GM21423 (cell line): ENCODE data around the gene NCOA5.
"Not testable (repeated sequence)": the region's sequence is repeated elsewhere in the genome, so short reads cannot be mapped to it uniquely, and the experiment has no call there.

Source experiments
- ATAC-seq: cut with Tn5 transposase; IDR thresholded peaks from one replicate; pipeline ENCODE4 v1.9.1; 2021; ENCODE audit warnings: mild to moderate bottlenecking, moderate library complexity; ENCODE audit not compliant: unreplicated experiment

Gene NCOA5

DNA sequence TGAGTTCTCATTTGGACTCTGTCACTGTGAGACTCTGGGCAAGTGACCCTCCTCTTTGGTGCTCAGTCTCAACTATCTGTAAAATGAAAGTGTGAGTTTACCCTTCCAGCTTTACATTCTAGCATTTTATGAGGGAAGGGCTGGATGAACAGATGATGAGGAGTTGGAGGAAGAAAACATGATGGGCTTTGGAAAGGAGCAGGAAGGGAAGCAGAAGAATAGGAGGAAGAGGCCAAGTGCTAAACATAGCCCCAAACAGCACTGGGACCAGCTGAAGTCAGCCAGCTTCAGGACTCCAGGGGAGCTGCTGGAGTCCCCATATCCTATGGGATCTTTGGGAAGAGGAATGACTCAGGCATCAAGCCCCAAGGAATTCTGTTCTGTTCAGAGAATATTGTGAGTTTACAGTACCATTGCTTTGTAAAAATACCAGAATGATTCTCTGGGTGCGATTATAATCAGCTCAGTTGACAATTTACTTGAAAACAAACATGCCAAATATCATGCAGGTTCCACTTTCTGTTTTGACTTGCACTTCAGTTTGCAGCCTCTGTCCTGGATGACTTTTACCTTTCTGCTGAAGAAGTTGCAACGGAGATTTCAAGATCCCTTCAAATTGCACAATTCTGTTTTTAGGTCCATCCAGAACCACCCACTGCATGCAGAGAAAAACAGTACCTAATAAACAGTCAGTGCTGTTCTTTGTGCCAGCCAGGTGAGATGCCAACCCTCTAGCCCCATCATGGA, 31.6 kb upstream of the NCOA5 start:
- ATAC-seq, result no peak

DNA sequence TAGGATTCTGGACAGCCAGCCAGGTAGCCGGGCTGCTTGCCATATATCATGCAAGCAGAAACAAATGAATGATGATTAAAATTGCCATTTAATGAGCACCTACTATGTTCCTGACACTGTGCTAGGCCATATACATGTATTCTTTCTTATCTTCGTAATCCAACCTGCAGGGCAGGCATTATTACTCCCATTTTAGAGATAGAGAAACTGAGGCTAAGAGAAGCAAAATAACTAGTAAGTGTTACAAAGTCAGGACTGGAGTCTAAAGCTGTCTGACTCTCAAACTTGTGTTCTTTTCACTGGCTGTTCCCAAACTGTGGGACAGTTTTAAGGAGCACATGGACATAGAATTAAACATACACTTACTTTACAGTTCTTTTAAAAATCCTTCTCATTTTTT, 30.4 kb upstream of the NCOA5 start:
- ATAC-seq, result no peak

DNA sequence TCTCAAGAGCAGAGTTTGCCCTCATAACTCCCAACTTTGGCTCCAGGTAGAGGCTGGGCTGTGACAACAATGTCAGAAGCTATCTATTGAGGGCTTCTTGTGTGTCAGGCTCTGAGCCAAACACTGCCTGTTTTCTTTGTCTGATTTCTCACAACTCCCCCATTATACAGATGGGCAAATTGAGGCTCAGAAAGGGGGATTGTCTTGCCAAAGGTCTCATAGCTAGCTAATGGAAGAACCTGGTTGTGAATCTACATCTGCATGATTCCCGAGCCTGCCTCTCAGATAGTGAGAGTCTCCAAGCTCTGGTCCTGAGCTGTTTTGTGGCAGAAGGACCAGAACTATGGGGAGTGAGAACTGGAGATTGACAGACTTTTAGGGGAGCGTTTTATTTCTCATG, 29.8 kb upstream of the NCOA5 start:
- no peak for ATAC-seq

DNA sequence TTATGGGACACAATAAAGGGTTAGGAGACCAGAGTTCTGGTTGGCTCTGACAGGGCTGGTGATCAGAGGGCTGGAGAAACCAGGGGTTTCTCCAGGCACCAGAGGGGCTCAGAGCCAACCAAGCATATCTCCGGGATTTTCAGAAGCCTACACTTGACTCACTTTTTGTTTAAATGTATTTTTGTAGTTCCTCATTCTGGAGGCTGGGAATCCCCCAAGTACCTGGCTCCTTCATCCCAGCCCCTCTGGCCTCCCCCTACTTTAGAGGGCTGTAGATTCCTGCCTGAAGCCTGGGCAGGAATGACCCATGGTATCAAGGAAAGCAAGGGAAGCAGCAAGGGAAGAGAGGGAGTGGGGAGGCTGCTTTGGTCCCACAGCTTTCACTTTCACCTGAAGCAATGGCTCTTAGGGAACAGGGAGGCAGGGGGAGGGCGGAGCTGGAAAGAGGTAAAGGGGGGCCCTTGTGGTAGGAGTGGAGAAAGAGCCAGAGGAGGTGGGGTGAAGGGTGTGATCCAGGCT, 29.3 kb upstream of the NCOA5 start:
- ATAC-seq, result peak; percentile 50

DNA sequence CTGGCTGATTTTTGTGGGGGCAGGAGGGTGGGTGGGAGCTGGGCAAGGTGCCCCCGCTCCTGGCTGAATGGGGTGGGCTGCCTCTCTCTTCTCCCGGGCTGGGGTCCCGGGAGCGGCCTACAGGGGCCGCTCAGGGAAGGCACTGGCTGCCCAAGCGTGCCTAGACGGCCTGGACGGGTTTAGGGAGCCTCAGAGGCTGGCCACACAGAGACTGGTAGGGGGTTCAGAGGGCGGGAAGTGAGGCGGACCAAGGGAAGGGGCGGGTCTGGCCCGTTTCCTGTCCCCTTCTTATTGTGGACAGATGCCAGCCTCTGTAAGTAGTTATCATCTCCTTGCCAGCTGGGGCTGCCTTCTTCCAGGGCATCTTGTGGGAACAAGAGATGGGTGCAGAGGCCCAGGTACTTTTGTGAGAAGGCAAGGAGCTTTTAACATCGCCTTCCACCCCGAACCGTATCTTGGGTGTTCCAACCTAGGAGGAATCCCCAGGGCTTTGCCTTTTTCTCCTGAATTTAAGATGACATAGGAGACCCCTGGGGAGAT, 28.8 kb upstream of the NCOA5 start:
- peak; percentile 49 for ATAC-seq

DNA sequence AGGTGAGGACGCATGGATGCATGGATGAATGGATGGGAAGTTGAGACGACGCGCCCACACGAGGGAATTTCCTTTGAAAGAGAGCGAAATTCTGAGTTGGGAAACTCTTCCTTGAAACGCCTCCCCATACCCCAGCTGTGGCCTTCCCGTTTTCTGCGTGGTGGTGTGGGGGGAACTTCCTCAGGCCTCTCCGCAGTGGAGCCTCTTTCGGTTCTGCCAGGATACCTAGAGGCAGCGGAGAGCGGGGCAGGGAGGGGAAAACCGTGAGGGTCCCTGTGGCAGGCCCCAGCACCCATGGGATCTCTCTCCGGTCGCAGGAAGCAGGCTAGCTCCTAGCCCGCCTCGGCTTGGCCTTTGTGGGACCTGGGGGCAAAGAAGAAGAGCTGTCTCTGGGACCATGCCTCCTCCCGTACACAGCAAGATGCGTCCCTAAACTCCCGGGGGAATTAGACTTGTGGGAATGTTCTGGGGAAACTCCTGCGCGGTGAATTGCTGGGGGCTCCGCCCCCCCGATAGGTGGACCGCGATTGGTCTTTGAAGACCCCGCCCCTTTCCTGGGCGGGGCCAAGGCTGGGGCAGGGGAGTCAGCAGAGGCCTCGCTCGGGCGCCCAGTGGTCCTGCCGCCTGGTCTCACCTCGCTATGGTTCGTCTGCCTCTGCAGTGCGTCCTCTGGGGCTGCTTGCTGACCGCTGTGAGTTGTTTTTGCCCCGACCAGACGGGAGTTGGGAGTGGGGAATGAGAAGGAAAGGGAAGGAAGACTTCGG, 28.1 kb upstream of the NCOA5 start, which contains the start of gene CD40:
Gene CD40 (plus strand): TSS at position 611 of the 764 bp plus-strand sequence. CDS start 30 bp downstream, at position 641.
- peak; percentile 64 for ATAC-seq

DNA sequence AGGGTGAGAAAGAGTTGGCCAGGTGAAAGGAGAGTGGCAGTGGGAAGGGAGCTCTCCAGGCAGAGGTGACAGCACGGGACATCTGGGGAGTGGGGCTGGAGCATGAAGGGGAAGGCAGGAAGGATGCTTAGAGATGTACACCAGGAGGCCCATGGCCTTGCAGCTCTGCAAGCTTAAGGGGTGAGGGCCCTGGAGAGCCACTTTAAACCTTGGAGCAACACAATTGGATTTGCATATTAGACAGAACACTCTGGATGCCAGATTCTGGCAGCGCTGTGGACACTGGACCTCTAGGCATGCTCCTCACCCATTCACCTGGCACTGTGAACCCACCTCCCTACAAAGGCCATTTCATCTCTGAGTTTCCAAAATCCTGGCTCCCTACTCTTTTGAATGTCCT, 24.7 kb upstream of the NCOA5 start:
- no peak for ATAC-seq

DNA sequence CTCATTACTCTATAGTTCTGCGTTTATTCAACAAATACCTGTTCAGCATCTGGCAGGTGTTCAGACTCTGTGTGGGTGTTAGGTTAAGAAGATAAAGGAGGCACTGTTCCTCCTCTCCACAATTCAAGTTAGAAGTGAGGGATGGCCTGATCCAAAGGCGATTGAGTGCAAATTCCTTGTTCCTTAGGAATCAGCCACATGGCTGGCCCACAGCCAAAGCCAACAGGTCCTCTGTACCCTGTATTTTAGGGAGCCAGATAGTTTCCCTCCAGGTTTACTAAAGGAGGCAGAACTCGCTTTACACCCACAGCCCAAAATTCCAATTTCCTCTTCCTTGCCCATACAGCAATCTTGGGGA, 23.3 kb upstream of the NCOA5 start:
- no peak for ATAC-seq

DNA sequence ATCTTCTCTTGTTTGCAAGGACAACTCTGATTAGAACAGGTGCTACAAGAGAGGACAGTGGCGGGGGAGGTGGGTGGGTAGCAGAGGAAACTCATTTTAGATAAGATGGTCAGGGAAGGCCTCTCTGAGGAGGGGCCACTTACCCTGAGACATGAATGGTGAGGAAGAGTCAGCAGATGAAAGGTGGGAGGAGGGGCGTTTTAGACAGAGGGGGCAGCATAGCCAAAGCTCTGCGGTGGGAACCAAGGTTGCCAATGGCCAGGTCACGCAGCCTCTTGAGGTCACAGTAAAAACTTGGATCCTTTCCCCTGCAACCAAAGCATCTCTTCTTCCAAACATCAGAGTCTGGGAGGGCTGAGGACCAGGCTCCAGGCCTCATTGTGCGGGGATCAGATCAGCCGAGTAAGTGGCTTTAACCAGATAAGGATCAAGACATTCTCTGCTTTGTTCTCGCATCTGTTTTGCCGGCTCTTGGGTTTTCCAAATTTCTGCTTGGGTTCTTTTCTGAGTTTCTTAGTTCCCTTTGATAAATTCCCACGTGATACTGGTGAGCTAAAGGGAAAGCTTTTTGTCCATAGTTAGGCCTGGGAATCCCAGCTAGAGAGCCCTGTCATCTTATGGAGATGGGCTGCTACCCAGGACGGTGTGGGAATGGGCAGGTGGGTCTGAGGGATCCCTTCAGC, 22.8 kb upstream of the NCOA5 start:
- no peak for ATAC-seq

DNA sequence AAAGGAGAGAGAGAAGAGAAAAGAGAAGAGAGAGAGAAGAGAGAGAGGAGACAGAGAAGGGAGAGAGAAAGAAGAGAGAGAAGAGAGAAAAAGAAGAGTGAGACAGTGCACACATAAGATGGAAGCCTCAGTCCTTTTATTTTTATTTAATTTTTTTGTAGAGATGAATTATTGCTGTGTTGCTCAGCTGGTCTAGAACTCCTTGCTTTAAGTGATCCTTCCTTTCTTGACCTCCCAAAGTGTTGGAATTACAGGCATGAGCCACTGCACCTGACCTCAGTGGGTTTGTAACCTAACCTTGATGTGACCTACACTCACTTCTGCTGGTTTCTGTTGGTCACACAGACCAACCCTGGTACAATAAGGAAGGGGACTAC, 22.1 kb upstream of the NCOA5 start:
- ATAC-seq, result no peak

DNA sequence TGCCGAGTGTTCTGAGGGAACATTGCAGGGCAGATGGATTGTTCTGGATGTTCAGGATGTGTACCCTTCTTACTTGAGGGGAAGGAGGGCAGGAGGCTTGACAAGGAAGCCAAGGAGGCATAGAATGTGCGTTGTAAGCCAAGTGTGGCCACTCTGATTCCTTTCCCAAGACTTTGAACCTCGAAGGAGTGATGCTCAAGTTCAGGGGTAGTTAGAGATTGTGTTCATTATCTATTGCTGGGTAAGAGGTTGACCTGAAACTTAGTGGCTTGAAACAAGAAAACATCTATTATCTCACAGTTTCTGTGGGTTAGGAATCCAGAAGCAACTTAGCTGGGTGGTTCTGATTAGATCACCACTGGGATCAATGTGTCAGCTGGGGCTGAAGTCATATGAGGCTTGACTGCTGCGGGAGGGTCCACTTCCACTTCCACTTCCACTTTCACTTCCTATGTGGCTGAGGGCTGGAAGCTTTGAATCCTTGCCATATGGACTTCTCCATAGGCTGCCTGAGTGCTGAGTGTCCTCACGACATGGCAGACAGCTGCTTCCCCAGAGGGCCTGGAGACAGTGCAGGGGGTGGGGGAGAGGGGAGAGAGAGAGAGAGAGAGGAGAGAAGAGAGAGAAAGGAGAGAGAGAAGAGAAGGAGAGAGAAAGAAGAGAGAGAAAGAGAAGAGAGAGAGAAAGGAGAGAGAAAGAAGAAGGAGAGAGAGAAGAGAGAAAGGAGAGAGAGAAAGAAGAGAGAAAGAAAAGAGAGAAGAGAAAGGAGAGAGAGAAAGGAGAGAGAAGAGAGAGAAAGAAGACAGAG, 21.5 kb upstream of the NCOA5 start:
- ATAC-seq, result peak; percentile 46

DNA sequence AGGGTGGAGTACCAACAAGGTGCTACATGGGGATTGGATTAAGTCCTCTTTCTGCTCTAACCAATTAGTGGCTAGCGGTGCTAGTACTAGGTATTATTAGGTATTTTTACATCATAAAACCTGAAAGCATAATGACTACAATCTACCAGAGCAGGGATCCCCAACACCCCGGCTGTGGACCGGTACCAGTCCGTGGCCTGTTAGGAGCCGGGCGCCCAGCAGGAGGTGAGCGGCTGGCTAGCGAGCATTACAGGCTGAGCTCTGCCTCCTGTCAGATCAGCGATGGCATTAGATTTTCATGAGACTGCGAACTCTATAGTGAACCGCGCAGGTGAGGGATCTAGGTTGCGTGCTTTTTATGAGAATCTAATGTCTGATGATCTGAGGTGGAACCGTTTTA, 19.2 kb upstream of the NCOA5 start:
- no peak for ATAC-seq

DNA sequence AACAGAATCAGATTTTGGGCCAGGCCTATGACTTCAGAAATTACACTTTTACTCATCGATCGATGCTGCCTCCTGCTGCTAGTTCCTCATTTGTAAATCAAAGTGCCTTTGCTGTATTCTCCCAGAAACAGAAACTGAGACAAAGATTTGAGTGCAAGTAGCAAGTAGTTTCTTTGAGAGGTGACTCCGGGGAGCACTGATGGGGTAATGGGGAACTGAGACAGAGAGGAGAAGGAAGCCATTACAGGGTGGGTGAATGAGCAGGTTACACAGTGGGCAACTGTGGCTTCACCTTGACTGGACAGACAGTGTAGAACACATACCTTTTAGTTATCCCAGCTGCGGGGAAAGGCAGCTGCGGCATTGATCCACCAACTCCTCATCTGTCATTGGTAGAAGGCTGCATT, 18.7 kb upstream of the NCOA5 start:
- peak; percentile 77 for ATAC-seq

DNA sequence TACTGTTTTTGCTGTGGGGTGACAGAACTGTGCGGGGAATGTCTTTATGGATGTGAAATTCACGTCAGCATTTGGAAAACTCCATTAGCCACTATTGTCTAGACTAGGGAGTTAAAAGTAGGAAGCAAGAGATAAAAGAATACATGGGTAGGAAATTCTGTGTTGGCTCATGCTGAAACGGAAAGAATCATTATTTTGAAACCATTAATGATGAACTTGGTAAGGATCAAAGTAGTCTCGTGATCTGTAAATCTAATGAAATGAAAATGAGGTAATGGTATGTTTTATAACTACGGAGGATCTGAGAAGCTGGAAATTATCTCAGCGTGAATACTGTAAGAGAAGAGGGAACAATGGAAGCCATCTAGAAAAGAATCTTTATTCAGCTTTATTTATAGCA, 17.3 kb upstream of the NCOA5 start:
- no peak for ATAC-seq

DNA sequence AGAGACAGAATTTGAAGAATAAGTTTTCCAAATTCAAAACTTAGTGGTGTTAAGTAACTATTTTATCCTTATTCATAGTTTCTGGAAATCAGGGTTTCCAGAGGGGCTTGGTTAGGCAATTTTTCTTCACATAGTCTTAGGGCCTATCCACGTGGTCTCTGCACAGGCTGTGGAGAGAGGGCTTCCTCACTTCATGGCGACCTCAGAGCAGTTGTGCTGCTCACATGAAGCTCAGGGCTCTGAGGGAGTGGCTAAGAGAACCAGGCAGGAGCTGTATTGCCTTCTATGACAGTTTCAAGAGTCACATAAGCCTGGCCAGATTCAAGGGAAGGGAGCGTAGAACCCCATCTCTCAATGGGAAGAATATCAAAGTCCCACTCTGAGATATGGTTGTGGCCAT, 14.5 kb upstream of the NCOA5 start:
- no peak for ATAC-seq

DNA sequence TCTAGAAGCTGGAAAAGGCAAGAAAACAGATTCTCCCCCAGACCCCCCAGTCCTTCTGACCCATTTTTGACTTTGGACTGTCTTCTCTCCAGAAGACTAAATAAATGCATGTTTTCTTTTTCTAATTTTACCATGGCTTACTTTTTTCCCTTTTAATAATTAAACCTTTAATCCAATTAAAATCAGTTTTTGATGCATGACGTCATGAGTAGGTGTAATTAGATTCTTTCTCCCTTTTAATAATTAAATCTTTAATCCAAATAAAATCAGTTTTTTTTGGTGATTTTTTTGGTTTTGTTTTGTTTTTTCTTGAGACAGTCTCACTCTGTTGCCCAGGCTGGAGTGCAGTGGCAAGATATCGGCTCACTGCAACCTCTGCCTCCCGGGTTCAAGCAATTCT, 13.2 kb upstream of the NCOA5 start:
- ATAC-seq, result no peak

DNA sequence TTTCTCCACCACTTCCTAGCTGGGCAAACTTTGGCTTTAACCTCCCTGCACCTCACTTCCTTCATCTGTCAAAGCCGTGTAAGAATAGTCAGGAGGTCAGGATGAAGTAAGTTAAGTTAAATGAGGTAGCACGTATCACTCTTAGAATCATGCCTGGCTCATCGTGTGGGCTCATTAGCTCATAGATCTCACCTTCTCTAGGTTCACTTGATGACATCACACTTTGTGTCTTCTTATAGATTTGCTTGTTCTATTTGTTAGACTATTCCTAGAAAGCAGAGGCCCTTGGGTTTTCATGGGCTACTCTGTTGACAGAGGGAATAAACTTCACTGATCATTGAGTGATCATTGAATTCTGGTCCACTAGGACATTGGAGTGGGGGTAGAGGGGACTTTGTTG, 12.2 kb upstream of the NCOA5 start:
- no peak for ATAC-seq

DNA sequence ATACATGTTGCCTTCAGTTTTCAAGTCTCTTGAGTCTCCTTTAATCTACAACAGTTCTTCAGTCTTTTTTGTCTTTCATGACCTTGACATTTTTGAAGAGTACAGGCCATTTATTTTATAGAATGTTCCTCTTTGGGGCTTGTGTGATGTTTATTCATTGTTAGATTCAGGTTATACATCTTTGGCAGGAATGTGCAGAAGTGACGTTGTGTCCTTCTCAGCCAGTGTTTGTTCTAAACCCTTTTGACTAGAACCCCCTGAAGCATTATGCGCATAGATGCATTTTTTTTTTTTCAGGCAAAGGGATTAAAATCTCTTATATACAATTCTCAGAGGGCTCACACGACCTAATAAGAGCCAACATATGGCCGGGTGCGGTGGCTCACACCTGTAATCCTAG, 11.2 kb upstream of the NCOA5 start:
- no peak for ATAC-seq

DNA sequence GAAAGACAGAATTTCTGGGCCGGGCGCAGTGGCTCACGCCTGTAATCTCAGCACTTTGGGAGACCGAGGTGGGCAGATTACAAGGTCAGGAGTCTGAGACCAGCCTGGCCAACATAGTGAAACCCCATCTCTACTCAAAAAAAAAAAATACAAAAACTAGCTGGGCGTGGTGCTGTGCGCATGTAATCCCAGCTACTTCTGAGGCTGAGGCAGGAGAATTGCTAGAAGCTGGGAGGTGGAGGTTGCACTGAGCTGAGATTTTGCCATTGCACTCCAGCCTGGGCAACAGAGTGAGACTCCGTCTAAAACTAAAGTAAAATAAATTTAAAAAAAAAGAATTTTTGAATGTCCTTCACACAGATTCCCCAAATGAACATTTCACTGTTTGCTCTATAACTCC, 10.7 kb upstream of the NCOA5 start:
- ATAC-seq, result not testable (repeated sequence)

DNA sequence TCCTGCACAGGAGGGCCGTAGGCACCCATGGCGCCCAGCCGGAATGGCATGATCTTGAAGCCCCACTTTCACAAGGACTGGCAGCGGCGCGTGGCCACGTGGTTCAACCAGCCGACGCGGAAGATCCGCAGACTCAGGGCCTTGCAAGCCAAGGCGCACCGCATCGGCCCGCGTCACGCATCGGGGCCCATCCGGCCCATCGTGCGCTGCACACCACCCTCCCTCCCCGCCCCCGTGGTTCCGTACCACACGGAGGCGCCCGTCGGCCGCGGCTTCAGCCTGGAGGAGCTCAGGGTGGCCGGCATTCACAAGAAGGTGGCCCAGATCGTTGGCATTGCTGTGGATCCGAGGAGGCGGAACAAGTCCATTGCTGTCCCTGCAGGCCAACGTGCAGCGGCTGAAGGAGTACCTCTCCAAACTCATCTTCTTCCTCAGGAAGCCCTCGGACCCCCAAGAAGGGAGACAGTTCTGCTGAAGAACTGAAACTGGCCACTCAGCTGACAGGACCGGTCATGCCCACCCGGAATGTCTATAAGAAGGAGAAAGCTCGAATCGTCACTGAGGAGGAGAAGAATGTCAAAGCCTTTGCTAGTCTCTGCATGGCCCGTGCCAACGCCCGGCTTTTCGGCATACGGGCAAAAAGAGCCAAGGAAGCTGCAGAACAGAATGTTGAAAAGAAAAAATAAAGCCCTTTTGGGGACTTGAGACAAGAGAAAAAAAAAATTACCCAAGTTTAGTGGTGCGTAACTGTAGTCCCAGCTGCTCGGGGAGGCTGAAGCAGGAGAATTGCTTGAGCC, 9.9 kb upstream of the NCOA5 start:
- ATAC-seq, result no peak
